Left lung (tissue), 10 donors: Measurements from ENCODE around the gene ELANE. TPM values are rescaled to one million over a fixed set of nuclear protein-coding genes. Genes with fewer than 3 reads are reported as not detected.

Source experiments
- ATAC-seq: fragments of 200-7000 bp; cut with Tn5 transposase; one replicate; pipeline ENCODE4 v1.9.1; 2020; ENCODE audit warnings: moderate library complexity
- DNase-seq, 4 donors: peaks; one replicate each; pipeline ENCODE4 v3.0.0-alpha.2; 2013 to 2020
- H3K27ac ChIP-seq, 2 donors: fragments of 200-600 bp; sonication (generic) in 1 of 2; one replicate each; pipeline versions ENCODE4 v1.5.0 to v1.8.0; 2020 to 2021
- H3K27me3 ChIP-seq, 2 donors: fragments of 200-600 bp; sonication (generic) in 1 of 2; one replicate each; pipeline versions ENCODE4 v1.5.0 to v1.8.0; 2020 to 2021
- H3K36me3 ChIP-seq, 2 donors: fragments of 200-600 bp; sonication (generic) in 1 of 2; one replicate each; pipeline versions ENCODE4 v1.5.0 to v1.8.0; 2020 to 2021
- H3K4me1 ChIP-seq, 2 donors: fragments of 200-600 bp; one replicate each; pipeline ENCODE4 v1.8.0; 2021
- H3K4me3 ChIP-seq, 2 donors: fragments of 200-600 bp; sonication (generic) in 1 of 2; one replicate each; pipeline versions ENCODE4 v1.5.0 to v1.8.0; 2020 to 2021; ENCODE audit warnings: mild to moderate bottlenecking in 1 of 2
- H3K9me3 ChIP-seq, 2 donors: fragments of 200-600 bp; sonication (generic) in 1 of 2; one replicate each; pipeline versions ENCODE4 v1.5.0 to v1.8.0; 2020 to 2021
- intact Hi-C, 2 donors: fragments of 100-400 bp; cut with DNase I; formaldehyde crosslinking; loops; one replicate each; pipeline versions ENCODE4 v1.11.2 to v1.14.2; 2022
- polyA plus RNA-seq, 6 donors: library from polyadenylated mRNA; unstranded; fragments of 120-200 nt; gene quantifications; one replicate each; pipeline ENCODE4 v1.2.1, GENCODE V29; 2013; ENCODE audit not compliant: insufficient read length in 6 of 6
- total RNA-seq, 2 donors: library from RNA; stranded (reverse); fragmentation: NEBNext Ultra II Directional; extraction: Animal tissue kit (Norgen Biotek cat#: 25700); gene quantifications; one replicate each; pipeline ENCODE4 v1.2.1, GENCODE V29; 2021
- TF ChIP-seq, protein P1 (sequence below), 2 donors: fragments of 200-600 bp; sonication (generic) in 1 of 2; IDR thresholded peaks; one replicate each; pipeline versions ENCODE4 v1.5.0 to v1.8.0; 2021; ENCODE audit warnings: antibody characterized with exemption in 2 of 2
- donor health status: DM: no; HTN: yes; CAD: no.
- donor health status: DM: no; HTN: no; CAD: no.

The ELANE gene
- total and polyA plus RNA-seq, 8 donors = 0.70 to 2.2 (median 1.2) TPM

DNA sequence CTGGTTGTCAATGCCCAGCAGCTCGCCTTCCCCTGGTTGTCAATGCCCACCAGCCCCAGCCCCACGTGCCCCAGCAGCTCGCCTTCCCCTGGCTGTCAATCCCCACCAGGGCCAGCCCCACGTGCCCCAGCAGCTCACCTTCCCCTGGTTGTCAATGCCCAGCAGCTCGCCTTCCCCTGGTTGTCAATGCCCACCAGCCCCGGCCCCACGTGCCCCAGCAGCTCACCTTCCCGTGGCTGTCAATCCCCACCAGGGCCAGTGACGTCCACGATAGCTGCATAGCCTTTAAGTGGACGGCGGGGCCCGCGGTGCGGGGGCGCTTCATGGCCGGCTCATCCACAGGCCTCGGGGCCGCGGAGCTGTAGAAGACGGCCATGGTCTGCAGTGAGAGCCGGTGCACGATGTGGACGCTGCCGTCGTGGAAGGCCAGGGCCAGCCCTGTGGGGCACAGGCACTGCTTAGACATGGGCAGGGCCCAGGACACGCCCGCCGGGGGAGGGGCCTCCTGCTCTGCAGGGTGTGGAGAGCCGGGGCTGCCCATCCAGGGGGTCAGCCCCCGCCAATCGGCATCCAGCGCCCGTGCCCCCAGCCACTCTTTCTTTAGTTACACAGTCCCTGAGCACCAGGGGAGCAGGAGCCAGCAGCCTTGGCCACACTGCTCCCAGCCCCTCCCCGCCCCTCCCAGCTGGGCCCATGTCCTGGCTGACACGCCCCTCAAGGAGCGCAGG lies 27.8 kb downstream of the ELANE start:
- H3K27me3 ChIP-seq = no peaks in the 10 kb centered on the region
- H3K9me3 ChIP-seq = no peaks in the 10 kb centered on the region
- no peak overlapping the region for H3K4me3 ChIP-seq
- intact Hi-C loops = no loop called here
- no peak for DNase-seq
- no peak overlapping the region for H3K27ac ChIP-seq
- ATAC-seq = no peak
- TF ChIP-seq, protein P1, sequence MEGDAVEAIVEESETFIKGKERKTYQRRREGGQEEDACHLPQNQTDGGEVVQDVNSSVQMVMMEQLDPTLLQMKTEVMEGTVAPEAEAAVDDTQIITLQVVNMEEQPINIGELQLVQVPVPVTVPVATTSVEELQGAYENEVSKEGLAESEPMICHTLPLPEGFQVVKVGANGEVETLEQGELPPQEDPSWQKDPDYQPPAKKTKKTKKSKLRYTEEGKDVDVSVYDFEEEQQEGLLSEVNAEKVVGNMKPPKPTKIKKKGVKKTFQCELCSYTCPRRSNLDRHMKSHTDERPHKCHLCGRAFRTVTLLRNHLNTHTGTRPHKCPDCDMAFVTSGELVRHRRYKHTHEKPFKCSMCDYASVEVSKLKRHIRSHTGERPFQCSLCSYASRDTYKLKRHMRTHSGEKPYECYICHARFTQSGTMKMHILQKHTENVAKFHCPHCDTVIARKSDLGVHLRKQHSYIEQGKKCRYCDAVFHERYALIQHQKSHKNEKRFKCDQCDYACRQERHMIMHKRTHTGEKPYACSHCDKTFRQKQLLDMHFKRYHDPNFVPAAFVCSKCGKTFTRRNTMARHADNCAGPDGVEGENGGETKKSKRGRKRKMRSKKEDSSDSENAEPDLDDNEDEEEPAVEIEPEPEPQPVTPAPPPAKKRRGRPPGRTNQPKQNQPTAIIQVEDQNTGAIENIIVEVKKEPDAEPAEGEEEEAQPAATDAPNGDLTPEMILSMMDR (IDR thresholded peaks at IDR 0.05) = no peak
- peaks cover 0 to 76% of the 10 kb centered on the region in 2 donors for H3K36me3 ChIP-seq
- H3K4me1 ChIP-seq = no peaks in the 10 kb centered on the region

DNA sequence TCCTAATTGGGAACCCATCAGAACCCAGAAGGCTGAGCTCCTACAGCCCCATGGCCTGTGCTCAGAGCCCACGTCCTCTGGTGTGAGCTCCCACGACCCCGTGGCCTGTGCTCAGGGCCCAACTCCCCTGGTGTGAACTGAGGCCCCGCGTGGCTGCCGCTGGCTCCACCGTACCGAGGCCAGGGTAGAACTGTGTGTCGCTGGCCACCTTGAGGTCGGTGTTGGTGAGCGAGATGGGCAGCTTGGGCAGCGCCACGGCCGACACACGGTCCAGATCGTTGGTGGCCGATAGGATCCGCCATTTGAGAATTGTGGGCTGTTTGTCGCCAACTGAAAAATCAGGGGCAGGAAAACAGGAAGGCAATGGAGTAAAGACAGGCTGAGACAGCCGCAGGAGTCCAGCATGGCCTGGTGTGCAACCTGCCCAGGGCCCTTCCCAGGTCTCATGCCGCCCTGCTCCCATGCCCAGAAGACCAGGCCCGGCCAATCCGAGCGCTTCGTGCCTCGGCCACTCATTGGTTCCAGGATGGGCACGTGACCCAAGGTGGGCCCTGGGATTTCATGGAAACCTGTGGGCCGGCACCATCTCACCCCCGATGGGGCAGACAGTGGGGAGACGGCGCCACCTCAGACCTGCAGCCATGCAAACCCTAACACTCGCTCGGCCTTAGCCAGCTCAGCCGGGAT lies 29.4 kb downstream of the ELANE start:
- TF ChIP-seq, protein P1 (IDR thresholded peaks at IDR 0.05) = no peak
- Histone ChIP-seq H3K27me3 (no peaks in the 10 kb centered on the region), H3K9me3 (no peaks in the 10 kb centered on the region), H3K4me3 (no peak overlapping the region), H3K27ac (no peak overlapping the region), H3K4me1 (no peaks in the 10 kb centered on the region), H3K36me3 (peaks cover 0 to 76% of the 10 kb centered on the region in 2 donors)
- ATAC-seq (no peak), DNase-seq (no peak)
- intact Hi-C loops = no loop called here

DNA sequence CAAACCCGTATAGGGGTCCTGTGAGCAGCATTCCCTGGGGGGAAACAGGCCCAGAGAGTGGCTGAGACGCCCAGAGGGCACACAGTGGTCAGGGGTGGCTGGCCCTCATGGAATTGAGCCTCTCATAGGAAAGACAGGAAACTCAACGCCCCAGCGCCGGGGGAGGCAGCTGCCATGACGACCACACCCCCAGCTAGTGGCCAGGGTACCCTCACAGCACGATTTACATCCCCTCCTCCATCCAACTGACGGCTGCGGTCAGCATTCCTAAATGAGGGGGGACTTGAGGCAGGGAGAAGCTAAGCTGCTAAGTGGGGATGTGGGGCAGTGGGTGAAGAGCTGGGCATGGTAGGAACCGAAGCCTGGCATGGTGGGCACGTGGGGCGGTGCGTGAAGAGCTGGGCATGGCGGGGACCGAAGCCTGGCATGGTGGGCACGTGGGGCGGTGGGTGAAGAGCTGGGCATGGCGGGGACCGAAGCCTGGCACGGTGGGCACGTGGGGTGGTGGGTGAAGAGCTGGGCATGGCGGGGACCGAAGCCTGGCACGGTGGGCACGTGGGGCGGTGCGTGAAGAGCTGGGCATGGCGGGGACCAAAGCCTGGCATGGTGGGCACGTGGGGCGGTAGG lies 30.9 kb downstream of the ELANE start:
- no peaks in the 10 kb centered on the region for H3K9me3 ChIP-seq
- ATAC-seq (no peak), DNase-seq (no peak)
- intact Hi-C loops = no loop called here
- H3K27ac ChIP-seq = no peak overlapping the region
- H3K4me3 ChIP-seq = no peak overlapping the region
- TF ChIP-seq, protein P1 (IDR thresholded peaks at IDR 0.05) = no peak
- H3K36me3 ChIP-seq = peaks cover 0 to 81% of the 10 kb centered on the region in 2 donors
- H3K27me3 ChIP-seq = no peaks in the 10 kb centered on the region
- no peaks in the 10 kb centered on the region for H3K4me1 ChIP-seq

DNA sequence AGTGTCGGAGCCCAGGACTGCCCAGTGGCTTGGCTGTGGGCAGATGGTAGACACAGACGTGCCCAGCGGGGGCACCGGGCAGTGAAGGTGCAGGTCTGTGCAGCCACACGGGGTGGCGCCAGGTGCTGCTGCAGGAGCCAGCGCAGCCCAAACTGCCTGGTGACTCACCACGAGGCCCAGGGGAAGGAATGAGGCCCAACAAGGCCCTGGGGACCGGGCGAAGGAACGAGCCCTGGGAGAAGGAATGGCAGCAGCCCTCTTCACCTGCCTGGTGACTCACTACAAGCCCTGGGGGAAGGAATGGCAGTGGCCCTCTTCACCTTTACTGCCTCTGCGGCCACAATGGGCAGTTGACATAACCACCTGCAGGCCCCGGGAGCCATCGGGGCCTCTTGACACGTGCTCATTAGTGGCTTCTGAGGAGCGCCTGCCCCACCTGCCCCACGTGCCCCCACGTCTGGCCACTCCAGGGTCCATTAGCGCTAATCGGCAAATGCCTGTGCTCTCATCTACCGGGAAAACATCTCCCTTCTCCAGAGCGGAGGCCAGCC lies 31.6 kb downstream of the ELANE start:
- Histone ChIP-seq H3K36me3 (peaks cover 0 to 89% of the 10 kb centered on the region in 2 donors), H3K27ac (no peak overlapping the region), H3K9me3 (no peaks in the 10 kb centered on the region), H3K4me3 (no peak overlapping the region), H3K27me3 (no peaks in the 10 kb centered on the region), H3K4me1 (no peaks in the 10 kb centered on the region)
- ATAC-seq (peak; percentile 93), DNase-seq (peak in 1 of 4 donors; percentile 77)
- intact Hi-C loops = no loop called here
- TF ChIP-seq, protein P1 (IDR thresholded peaks at IDR 0.05) = no peak
